ENCODE measurements around the gene LOXL4.

LOXL4 gene

GRCh38 chr10:98208925-98209324, 59.1 kb downstream of the LOXL4 start:
- intact Hi-C loops (cut with DNase I): no loop called here

GRCh38 chr10:98205351-98205750, 62.6 kb downstream of the LOXL4 start:
- DNase-seq: no peak
- intact Hi-C loops (cut with DNase I): no loop called here

More at GRCh38 chr10:98208925-98209324, 59.1 kb downstream of the LOXL4 start:
- no peak for DNase-seq

GRCh38 chr10:98202378-98202777, 65.6 kb downstream of the LOXL4 start:
- intact Hi-C loops (cut with DNase I): no loop called here

GRCh38 chr10:98201760-98202159, 66.2 kb downstream of the LOXL4 start:
- intact Hi-C loops (cut with DNase I): no loop called here
- DNase-seq: no peak

More at GRCh38 chr10:98202378-98202777, 65.6 kb downstream of the LOXL4 start:
- peak in 2 of 10 donors; percentile 35 to 56 for DNase-seq
